ENCODE measurements around the gene KLHL1.

Gene KLHL1

GRCh38 chr13:69677343-69677742, 430.9 kb downstream of the KLHL1 start:
- no peak for DNase-seq (ENCODE audit: low spot score)

- DNase-seq (ENCODE audit: low spot score) = no peak
Measured at GRCh38 chr13:69676286-69676685, 432.0 kb downstream of the KLHL1 start.

- DNase-seq (ENCODE audit: low spot score) = no peak
Measured at GRCh38 chr13:69660155-69660554, 448.1 kb downstream of the KLHL1 start.

GRCh38 chr13:69657676-69658075, 450.6 kb downstream of the KLHL1 start:
- DNase-seq (ENCODE audit: low spot score) = no peak

- no peak for DNase-seq (ENCODE audit: low spot score)
Measured at GRCh38 chr13:69654392-69654791, 453.9 kb downstream of the KLHL1 start.

Data from germinal center (tissue), 1 donor.